Stimulated activated CD8-positive, alpha-beta memory T cell treated with anti-CD3 and anti-CD28 coated beads, Interleukin-15, amount 100 ng/mL, for 1 hour (primary cell): ENCODE data around the gene DYNC2H1.

Experiments
- DNase-seq: peaks from one replicate; pipeline ENCODE4 v3.0.0-alpha.2; 2020; ENCODE audit warnings: low read depth

Gene DYNC2H1, protein sequence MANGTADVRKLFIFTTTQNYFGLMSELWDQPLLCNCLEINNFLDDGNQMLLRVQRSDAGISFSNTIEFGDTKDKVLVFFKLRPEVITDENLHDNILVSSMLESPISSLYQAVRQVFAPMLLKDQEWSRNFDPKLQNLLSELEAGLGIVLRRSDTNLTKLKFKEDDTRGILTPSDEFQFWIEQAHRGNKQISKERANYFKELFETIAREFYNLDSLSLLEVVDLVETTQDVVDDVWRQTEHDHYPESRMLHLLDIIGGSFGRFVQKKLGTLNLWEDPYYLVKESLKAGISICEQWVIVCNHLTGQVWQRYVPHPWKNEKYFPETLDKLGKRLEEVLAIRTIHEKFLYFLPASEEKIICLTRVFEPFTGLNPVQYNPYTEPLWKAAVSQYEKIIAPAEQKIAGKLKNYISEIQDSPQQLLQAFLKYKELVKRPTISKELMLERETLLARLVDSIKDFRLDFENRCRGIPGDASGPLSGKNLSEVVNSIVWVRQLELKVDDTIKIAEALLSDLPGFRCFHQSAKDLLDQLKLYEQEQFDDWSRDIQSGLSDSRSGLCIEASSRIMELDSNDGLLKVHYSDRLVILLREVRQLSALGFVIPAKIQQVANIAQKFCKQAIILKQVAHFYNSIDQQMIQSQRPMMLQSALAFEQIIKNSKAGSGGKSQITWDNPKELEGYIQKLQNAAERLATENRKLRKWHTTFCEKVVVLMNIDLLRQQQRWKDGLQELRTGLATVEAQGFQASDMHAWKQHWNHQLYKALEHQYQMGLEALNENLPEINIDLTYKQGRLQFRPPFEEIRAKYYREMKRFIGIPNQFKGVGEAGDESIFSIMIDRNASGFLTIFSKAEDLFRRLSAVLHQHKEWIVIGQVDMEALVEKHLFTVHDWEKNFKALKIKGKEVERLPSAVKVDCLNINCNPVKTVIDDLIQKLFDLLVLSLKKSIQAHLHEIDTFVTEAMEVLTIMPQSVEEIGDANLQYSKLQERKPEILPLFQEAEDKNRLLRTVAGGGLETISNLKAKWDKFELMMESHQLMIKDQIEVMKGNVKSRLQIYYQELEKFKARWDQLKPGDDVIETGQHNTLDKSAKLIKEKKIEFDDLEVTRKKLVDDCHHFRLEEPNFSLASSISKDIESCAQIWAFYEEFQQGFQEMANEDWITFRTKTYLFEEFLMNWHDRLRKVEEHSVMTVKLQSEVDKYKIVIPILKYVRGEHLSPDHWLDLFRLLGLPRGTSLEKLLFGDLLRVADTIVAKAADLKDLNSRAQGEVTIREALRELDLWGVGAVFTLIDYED (N-terminal part only)

DNA sequence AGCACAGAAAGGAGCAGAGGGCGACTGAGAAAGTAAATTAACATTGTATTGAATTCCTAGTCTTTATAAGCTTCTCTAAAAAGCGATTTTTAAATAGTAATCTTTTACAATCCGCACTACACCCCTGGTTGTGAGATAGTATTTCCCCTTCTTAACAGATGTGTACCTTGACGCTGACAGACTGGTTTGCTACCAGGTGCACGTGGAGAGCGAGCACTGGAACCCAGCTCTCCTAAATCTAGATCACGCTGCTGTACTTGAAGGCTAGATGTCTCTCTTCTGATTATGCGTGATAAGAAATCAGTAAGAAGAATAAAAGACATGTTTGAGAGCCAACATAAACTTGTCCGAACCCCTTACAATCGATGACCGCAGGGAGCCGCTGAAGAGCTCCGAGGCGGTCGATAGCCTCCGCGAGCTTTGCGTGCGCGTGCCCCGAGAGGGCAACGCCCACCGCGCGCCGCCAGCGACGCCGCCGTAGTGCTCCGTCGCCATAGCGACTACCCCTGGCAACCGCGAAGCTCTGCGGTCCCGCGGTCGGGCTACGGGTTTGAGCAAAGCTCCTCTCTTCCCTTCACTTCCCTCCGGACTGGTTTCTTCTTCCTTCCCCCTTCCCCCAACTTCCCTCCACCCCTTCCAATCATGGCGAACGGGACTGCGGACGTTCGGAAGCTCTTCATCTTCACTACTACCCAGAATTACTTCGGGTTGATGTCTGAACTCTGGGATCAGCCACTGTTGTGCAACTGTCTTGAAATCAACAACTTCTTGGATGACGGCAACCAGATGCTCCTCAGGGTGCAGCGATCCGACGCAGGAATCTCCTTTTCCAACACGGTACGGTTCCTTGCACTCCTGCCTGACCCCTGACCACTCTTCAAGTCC, at the start of gene DYNC2H1:
DYNC2H1 (plus strand) TSS at position 494 of the 885 bp plus-strand sequence; CDS start at position 643, 149 bp downstream.
- peak; percentile 70 for DNase-seq

DNA sequence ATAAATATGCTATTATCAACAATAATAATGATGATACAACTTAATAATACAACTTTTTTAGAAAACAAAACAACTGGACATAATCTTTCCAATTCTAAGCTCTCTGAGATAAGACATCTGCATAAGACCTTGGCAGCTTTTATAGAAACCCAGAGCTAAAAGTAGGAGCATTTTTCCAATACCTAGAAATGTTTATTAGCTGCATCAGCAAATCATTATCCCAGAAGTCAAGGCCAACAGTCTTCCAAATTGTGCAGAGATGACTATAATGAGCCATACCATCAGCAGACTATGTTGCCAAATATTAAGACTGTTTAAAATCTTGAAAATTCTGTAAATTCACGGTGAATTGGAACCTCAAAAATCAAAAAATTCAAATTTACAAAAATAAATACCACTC, 47.6 kb upstream of the DYNC2H1 start:
- no peak for DNase-seq

DNA sequence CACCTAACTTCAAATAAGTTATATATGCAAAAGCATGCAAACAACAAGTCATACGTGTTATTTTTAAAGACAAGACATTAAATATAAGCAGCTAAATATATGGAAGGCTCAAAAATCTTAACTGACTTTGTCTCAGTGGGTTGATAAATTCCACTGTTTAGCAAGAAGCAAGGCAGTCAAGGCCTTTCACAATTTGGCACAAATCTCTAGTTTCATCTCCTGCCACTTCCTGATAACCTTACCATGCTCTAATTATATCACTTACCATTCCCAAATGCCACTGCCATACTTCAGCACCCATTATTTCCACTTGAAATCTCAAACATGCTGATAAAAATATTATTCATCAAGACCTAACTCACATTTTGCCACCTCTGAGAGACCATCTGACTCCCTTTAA, 42.1 kb upstream of the DYNC2H1 start:
- no peak for DNase-seq

DNA sequence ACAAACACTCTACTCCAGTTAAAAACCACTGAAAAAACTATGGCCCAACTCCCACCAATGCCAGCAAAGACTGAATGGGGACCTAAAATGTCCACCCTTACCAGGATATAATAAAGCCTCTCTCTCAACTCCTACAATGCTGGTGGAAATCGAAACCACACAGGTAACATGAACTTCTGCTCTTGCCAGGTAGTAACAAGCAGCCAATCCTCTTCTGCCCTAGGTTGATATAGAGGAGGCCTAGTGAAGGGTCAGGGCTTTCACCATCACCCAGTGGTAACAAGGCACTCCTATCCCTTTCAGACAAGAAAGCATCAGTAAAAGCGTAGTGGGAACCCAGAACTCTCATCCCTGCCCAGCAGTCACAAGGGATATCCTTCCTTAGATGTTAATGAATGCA, 39.9 kb upstream of the DYNC2H1 start:
- no peak for DNase-seq

DNA sequence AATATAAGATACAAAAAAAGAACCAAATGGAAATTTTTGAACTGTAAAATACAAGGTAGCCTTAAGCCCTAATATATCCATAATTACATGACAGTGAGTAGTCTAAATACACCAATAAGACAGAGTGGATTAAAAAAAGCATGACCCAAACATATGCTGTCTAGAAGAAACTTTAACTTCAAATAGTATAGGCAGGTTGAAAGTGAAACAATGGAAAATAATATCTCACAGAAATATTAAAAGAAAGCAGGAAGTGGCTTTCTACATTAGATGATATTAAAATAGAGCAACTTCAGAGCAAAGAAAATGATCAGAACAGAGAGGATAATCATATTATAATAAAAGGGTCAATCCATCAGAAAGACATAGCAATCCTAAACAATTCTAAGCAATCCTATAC, 39.1 kb upstream of the DYNC2H1 start:
- DNase-seq, result no peak

DNA sequence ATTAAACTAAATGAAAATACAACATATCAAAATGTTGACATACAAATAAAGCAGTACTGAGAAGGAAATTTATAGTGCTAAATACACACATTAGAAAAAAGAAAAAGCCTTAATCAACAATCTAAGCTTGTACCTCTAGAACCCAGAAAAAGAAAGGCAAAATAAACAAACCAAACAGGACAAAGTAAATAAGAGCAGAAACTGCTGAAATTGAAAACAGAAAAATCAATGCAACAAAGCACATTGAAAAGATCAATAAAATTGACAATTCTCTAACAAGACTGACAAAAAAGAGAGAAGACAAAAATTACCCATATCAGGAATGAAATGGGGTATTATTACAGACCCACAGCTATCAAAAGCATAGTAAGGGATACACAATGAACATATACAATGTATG, 38.2 kb upstream of the DYNC2H1 start:
- DNase-seq, result no peak

DNA sequence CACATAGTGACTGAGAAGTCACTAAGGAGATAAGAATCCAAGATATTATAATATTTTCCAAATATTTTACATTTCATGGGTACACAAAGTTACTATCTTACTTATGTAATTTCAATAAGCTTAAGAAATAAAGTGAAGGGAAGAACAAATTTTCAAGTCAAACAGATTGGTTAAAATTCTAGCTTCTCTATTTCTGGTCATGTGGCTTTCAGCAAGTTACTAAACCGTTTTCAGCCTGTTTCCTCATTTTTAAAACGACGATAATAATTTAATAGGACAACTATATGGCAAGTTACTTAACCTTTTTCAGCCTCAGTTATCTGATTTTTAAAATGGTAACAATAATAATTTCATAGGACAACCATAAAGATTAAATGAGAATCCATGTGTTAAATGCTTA, 32.9 kb upstream of the DYNC2H1 start:
- no peak for DNase-seq

DNA sequence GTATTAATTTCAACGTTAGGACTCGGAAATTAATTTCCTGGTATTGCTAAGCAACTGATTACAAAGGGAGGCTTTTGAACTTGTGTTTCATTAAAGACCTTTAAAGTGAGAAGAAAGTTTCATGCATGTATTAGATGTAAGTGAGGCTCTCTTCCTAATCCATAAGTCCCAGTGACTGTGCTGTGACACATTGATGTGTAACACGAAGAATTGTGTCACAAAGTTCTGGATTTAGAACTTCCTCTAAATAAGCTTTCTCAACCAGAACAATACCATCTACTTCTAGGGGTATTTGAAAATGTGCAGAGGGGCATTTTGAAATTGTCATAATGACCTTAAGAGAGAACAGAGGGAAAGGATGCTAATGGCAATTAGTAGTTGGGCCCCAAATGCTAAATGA, 31.7 kb upstream of the DYNC2H1 start:
- no peak for DNase-seq

DNA sequence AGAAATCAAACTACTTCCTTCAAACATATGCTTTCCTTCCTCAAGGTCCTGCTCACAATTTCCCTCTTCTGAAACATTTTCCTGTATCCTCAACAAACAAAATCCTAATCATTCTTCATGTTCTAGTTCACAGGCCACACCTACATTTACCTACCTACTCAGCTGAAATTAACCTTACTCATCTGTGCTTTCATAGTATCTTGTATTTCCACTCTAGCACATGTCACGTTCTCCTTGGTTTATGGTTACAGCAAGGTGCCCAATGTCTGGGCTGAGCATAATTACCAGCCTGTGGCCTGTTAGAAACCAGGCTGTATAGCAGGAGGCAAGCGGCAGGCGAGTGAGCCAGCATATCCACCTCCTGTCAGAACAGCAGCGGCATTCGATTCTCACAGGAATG, 30.5 kb upstream of the DYNC2H1 start:
- DNase-seq, result no peak

DNA sequence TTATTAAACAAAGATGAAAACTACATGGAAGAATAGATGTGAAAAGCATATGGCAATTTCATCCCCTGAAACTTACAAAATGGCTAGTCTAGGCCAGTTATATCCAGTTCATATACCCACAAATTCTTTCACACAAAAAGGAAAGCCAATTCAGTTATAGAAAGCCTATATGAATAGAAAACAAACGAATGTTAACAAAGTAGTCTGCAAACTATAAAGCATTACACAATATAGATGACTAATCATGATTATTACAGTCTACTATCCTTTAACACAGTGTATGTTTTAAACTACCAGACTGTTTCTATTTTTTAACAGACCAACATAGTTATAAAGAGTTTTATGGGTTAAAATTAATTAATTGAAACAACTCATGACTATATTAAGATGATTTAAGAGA, 29.4 kb upstream of the DYNC2H1 start:
- DNase-seq, result no peak

DNA sequence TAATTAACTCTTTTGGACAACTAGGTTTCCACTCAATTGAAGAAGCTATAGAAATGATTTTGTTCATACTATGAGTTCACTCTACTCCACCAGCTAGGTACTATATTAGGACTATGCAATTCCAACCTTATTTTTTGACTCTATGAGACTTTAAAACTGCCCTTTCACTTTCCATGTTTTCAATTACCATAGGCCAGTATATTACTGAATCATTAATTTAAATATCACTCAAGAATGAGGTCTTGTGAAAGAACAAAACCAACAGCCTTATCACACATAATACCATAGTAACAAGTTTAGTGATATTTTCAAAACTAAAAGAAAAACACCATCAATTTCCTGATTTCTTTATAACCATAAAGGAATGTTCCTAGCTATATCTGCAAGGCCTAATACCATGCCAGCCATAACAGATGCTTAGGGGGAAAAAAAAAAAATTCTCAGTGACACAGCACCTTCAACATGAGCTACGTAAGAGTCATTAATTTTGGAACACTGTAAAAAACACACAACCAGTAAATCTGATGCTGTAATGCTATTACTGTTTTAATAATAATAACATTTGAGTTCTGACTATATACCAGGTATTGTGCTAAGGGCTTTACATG, 23.4 kb upstream of the DYNC2H1 start:
- no peak for DNase-seq

DNA sequence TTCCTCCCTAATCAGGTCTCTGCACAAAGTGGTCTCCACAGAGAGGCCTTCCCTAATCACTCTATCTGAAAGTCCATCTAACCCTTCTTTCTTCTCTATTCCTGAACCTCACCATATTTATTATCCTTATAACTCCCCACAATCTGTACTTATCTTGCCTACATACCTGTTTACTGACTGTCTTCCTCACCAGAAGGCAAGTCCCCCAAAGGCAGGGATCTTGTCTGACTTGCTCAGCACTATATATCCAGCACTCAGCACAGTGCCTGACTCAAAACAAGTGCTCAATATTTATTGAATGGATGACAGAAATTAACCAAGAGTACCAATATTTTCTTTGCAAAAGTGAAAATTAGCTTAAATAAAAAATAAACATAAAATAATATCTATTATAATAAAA, 22.8 kb upstream of the DYNC2H1 start:
- no peak for DNase-seq

DNA sequence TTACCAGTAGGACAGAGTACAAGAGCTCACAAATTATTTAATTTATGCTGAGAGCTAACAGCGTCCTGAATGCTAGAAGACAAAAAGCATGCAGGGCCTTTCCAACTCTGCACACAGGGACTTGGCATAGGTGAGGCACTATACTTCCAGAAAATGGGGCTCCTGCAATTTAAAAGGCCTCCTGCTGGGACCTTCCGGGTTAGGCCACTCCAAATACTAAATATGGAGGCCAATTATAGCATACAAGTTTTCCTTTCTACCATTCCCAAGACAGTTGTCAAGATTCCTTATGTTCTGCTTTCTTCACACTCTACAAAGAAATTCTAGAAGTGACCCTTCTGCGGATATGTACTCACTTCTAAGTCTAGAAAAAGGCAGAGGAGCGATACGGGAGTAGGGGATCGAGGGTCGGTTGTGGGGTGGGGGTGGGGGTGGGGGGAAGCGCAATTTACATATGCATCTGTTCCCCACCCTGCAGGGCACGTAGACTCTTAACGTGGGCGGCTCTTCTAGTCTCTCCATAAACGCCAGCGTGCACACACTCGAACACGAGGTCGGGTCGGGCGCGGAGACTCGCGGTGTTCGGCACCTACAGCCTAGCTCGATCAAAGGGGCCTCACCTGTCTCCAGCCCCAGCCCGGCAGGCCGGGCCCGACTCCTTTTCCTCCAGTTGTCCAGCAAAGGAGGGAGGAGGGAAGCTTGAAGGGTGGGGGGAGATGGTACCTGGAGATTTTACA, 18.0 kb upstream of the DYNC2H1 start:
- no peak for DNase-seq

DNA sequence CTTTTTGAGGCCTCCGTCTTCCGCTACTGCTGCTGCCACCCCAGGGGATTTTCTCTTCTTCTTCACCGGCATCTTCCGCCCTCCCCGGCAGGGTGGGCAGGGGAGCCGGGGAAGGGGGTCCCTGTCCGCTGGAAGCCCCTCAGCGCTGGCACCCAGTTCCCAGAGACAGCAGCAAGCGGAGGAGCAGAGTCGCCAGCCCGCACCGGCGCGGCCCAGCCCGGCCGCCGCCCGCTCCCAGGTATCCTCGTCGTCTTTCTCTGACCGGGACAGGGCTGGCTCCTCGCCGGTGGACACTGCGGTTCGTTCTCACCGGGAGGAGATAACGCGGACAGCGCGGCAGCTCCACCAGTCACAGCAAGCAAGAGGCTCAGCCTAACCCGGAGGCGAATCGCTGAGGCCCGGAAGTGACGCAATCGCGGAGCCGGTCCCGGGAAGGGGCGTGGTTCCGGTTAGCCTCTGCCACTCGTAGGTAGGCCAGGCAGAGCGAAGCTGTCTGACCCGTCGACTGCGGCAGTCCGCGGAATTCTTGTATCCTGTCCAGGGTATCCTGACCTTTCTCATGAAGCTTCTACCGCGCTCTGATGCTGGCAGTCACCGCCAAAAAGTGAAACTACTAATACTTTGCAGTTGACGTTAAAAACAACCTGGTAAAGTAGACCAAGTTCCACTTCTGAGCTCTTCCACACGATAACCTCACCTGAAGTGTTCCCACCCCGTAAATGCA, 17.3 kb upstream of the DYNC2H1 start, which contains the start of gene DCUN1D5:
DCUN1D5 (minus strand) TSS at position 360 of the 724 bp plus-strand sequence; CDS start at position 72, 288 bp downstream.
- DNase-seq, result peak; percentile 91

DNA sequence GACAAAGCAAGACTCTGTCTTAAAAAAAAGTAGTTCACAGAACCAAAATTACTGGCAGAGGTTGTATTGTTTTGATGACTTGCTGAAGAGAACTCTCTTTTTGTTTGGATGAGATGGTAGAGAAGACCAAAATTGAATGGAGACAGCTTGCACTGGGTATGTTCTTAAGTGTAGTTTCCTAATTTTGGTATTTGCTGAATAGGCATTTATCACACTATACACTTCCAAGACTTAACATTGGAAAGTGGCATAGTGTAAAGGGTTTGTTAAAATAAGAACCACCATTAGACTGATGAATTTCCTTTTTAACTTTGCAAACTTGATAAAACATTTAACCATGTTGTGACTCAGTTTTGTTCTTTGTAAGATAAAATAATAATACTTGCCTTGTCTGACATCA, 11.9 kb upstream of the DYNC2H1 start:
- DNase-seq, result no peak

DNA sequence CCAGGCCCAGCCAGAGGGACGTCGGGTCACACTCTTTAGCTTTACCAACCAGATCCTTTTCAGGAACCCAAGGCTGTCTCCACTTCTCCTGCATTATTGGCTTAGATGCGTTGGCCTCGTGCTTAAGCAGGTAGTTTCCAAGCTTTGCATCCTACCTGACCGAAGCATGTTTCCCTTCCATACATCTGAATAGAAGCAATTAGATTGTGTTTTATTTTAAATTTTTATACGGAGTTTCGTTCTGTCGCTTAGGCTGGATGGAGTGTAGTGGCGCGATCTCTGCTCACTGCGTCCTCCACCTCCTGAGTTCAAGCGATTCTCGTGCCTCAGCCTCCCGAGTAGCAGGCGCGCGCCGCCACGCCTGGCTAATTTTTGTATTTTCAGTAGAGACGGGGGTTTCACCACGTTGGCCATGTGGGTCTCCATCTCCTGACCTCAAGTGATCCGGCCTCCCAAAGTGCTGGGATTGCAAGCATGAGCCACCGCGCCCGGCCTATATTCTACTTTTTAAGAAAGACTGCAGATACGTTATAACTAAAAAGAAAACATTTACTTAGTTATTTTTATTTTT, 677 bp downstream of the DYNC2H1 start:
- DNase-seq, result no peak

DNA sequence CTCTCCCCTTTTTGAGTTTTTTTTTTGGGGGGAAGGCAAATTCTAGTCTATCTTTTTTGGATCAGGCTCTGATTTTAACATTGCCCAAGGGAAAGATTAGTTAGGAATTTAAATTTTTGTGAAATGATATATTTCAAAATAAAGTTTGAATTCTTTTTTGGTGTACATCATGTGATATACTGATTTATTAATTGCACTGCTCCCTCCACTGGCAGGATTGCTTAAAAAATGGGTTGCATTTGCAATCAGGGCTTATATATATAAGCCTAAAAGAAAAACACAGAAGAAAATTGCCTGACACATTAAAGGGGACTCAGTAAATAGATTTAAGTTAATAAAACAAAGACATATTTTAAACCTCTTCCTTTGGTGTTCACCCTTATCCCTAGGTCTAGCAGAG, 1.2 kb downstream of the DYNC2H1 start:
- no peak for DNase-seq

DNA sequence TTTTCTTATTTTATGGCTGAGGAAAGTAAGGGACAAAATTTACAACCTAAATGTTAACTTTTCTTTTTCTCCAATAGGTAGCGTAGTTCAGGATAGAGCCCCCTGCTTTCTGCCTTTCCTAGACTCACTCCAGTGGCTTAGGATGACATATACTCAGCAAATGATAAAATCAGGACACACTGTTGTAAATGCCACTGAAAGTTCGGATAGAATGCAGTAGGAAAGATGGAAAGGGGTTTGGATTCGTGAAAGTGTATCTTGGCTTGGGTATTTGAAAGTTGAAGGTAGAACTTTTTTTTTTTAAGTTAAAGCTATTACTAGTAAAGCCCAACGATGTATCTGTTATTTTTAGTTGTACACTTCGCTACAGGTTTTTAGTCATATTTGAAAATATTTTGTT, 2.2 kb downstream of the DYNC2H1 start:
- no peak for DNase-seq

DNA sequence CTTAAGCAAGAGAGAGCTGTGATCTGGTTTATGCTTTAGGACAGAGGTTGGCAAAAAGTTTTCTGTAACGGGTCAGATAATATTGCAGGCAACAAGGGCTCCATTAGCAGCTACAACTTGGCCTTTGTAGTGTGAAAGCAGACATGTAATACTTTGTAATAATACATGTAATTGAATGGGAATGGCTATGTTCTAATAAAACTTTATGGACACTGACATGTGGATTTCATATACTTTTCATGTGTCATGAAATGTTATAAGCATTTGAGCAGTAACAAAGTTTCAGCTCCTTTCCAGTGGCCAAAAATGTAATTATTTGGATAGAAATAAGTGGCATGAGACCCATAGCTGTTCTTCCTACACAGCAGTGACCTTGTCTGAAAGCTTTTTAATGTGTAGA, 3.1 kb downstream of the DYNC2H1 start:
- no peak for DNase-seq
